HG03520 (cell line): Measurements from ENCODE around the gene EIF4EBP2.

ENCODE experiments used
- ATAC-seq: cut with Tn5 transposase; IDR thresholded peaks from one replicate; pipeline ENCODE4 v1.9.1; 2021; ENCODE audit warnings: mild to moderate bottlenecking, moderate library complexity; ENCODE audit not compliant: unreplicated experiment

The EIF4EBP2 gene

GRCh38 chr10:70458329-70459060 lies 54.5 kb downstream of the EIF4EBP2 start:
- no peak for ATAC-seq

- ATAC-seq, result no peak
Measured at GRCh38 chr10:70459061-70459773, 55.3 kb downstream of the EIF4EBP2 start.

GRCh38 chr10:70459774-70460490 lies 56.0 kb downstream of the EIF4EBP2 start:
- no peak for ATAC-seq

- no peak for ATAC-seq
Measured at GRCh38 chr10:70461397-70462348, 57.7 kb downstream of the EIF4EBP2 start.

GRCh38 chr10:70462349-70462984 lies 58.5 kb downstream of the EIF4EBP2 start:
- ATAC-seq, result no peak

- ATAC-seq, result no peak
Measured at GRCh38 chr10:70465278-70465677, 61.3 kb downstream of the EIF4EBP2 start.

GRCh38 chr10:70465832-70466231 lies 61.9 kb downstream of the EIF4EBP2 start:
- no peak for ATAC-seq

- no peak for ATAC-seq
Measured at GRCh38 chr10:70466951-70467350, 63.0 kb downstream of the EIF4EBP2 start.

GRCh38 chr10:70472799-70473454 lies 69.0 kb downstream of the EIF4EBP2 start:
- ATAC-seq, result no peak

GRCh38 chr10:70474780-70475179 lies 70.8 kb downstream of the EIF4EBP2 start:
- no peak for ATAC-seq

GRCh38 chr10:70475661-70476060 lies 71.7 kb downstream of the EIF4EBP2 start:
- ATAC-seq, result no peak

GRCh38 chr10:70476249-70477035 lies 72.5 kb downstream of the EIF4EBP2 start:
- no peak for ATAC-seq

GRCh38 chr10:70477661-70478162 lies 73.8 kb downstream of the EIF4EBP2 start:
- no peak for ATAC-seq
